HepG2 (cell line): ENCODE data around the gene FAF1. TPM values are rescaled to one million over a fixed set of nuclear protein-coding genes. Genes with fewer than 3 reads are reported as not detected.

Experiments used
- DR1 ChIP-seq: sonication (generic); formaldehyde crosslinking; IDR thresholded peaks from 2 replicates; pipeline ENCODE4 v1.8.0; 2021; ENCODE audit warnings: mild to moderate bottlenecking, missing genetic modification reagents, inconsistent platforms
- EEA1 ChIP-seq: sonication (generic); formaldehyde crosslinking; IDR thresholded peaks from 2 replicates; pipeline ENCODE4 v1.5.1; 2020; ENCODE audit warnings: mild to moderate bottlenecking, missing genetic modification reagents, borderline replicate concordance
- EED ChIP-seq: sonication (generic); formaldehyde crosslinking; IDR thresholded peaks from 2 replicates; pipeline ENCODE4 v1.5.0; 2020; ENCODE audit warnings: mild to moderate bottlenecking, missing genetic modification reagents
- GATAD1 ChIP-seq: IDR thresholded peaks from 2 replicates; pipeline ENCODE4 v1.6.1; 2016; ENCODE audit warnings: missing genetic modification reagents, missing compliant biosample characterization
- MBD4 ChIP-seq: IDR thresholded peaks from 2 replicates; pipeline ENCODE4 v1.6.1; 2012; ENCODE audit warnings: low read length, inconsistent platforms, borderline replicate concordance
- PHF8 ChIP-seq: sonication (generic); formaldehyde crosslinking; IDR thresholded peaks from 2 replicates; pipeline ENCODE4 v1.5.0; 2020; ENCODE audit warnings: missing genetic modification reagents
- REPIN1 ChIP-seq: sonication (generic); formaldehyde crosslinking; IDR thresholded peaks from 2 replicates; pipeline ENCODE4 v1.8.0; 2022; ENCODE audit warnings: missing genetic modification reagents, low read depth, mild to moderate bottlenecking, borderline replicate concordance
- TARDBP ChIP-seq: sonication (generic); formaldehyde crosslinking; IDR thresholded peaks from 2 replicates; pipeline ENCODE4 v1.8.0; 2022; ENCODE audit warnings: mild to moderate bottlenecking, missing genetic modification reagents
- ZFP36L1 ChIP-seq: sonication (generic); formaldehyde crosslinking; IDR thresholded peaks from 2 replicates; pipeline ENCODE4 v1.8.0; 2022; ENCODE audit warnings: mild to moderate bottlenecking, missing genetic modification reagents, moderate library complexity
- ZNF333 ChIP-seq: sonication (generic); formaldehyde crosslinking; IDR thresholded peaks from 2 replicates; pipeline ENCODE4 v1.4.0; 2020; ENCODE audit warnings: mild to moderate bottlenecking, missing genetic modification reagents, borderline replicate concordance
- polyA plus RNA-seq, 8 experiments: library from polyadenylated mRNA; depleted of rRNA in 3 of 8; stranded (reverse) in 7 of 8; unstranded in 1 of 8; fragments of >200 nt; fragmentation: Illumina TruSeq in 4 of 8; extraction: Trizol in 4 of 8; gene quantifications; 2 replicates each; pipeline versions ENCODE4 v1.2.1 to v1.2.3, GENCODE V29; 2011 to 2016; ENCODE audit warnings: low read depth in 4 of 8, missing spikeins in 1 of 8, mixed read lengths in 1 of 8; ENCODE audit not compliant: insufficient read depth in 1 of 8
- total RNA-seq, 5 experiments: library from RNA; depleted of rRNA; stranded (reverse); fragments of >200 nt; fragmentation: Illumina TruSeq; extraction: Trizol; gene quantifications; 2 replicates each; pipeline ENCODE4 v1.2.3, GENCODE V29; 2016; ENCODE audit warnings: low read depth in 1 of 5
- TF ChIP-seq, protein P1 (sequence below): sonication (generic); formaldehyde crosslinking; IDR thresholded peaks from 2 replicates; pipeline ENCODE4 v1.9.0; 2021; ENCODE audit warnings: missing genetic modification reagents, mild to moderate bottlenecking, borderline replicate concordance
- TF ChIP-seq, protein P2 (sequence below): sonication (generic); formaldehyde crosslinking; conservative IDR thresholded peaks from 2 replicates; pipeline ENCODE4 v1.8.0; 2022; ENCODE audit warnings: low read depth, missing genetic modification reagents
- TF ChIP-seq, protein P3 (sequence below), 2 experiments: sonication (generic) in 1 of 2; formaldehyde crosslinking in 1 of 2; IDR thresholded peaks; 2 replicates each; pipeline versions ENCODE4 v1.6.1 to v1.9.0; 2014 to 2022; ENCODE audit warnings: antibody characterized with exemption in 1 of 2, borderline replicate concordance in 1 of 2, inconsistent platforms in 1 of 2, low read depth in 1 of 2, missing genetic modification reagents in 1 of 2
- TF ChIP-seq, protein P4 (sequence below): sonication (generic); formaldehyde crosslinking; IDR thresholded peaks from 2 replicates; pipeline ENCODE4 v1.4.0; 2020; ENCODE audit warnings: mild to moderate bottlenecking, missing genetic modification reagents

Gene FAF1
- total and polyA plus RNA-seq, 2 of the 13 experiments (the other 11 are each of a cell fraction or from before 2014, with no cell fraction given), result 19.4 to 63.3 TPM

DNA sequence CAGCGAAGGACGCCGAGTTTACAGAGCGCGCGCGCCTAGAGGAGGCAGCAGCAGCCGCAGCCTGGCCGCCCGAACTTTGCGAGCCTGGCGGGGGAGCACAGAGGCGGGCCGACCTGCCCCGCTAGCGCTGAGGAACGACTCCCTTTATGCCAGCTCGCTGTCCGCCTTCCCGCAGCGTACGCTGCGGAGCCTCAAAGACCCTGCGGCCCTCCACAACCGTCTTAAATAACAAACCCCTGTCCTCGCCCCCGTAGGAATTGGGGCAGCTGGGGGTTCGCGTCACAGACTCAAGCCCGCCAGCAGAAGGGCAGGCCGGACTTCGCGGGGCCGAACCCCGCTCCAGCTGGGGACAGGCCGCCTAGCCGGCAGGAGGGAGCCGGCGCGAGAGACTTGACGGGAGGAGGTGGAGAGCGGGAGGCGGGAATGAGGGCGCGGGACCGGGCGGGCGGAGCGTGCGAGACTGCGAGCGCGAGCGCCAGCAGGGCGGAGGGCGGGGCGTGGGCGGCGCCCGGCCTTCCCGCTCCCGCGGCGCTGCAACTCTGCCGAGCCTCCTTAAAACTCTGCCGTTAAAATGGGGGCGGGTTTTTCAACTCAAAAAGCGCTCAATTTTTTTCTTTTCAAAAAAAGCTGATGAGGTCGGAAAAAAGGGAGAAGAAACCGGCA lies 8.2 kb upstream of the FAF1 start (continued):
- TF ChIP-seq ZNF333, result no peak
- TF ChIP-seq, protein P1, sequence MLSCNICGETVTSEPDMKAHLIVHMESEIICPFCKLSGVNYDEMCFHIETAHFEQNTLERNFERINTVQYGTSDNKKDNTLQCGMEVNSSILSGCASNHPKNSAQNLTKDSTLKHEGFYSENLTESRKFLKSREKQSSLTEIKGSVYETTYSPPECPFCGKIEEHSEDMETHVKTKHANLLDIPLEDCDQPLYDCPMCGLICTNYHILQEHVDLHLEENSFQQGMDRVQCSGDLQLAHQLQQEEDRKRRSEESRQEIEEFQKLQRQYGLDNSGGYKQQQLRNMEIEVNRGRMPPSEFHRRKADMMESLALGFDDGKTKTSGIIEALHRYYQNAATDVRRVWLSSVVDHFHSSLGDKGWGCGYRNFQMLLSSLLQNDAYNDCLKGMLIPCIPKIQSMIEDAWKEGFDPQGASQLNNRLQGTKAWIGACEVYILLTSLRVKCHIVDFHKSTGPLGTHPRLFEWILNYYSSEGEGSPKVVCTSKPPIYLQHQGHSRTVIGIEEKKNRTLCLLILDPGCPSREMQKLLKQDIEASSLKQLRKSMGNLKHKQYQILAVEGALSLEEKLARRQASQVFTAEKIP, result no peak
- TF ChIP-seq EED (CRISPR knock-in tag), result peak; percentile 78; the same call in 1 of the 2 replicates
- peak; percentile 81 for TF ChIP-seq REPIN1 (CRISPR knock-in tag)
- TF ChIP-seq DR1 (CRISPR knock-in tag), result no peak; the same call in 1 of the 2 replicates
- TF ChIP-seq, protein P2, sequence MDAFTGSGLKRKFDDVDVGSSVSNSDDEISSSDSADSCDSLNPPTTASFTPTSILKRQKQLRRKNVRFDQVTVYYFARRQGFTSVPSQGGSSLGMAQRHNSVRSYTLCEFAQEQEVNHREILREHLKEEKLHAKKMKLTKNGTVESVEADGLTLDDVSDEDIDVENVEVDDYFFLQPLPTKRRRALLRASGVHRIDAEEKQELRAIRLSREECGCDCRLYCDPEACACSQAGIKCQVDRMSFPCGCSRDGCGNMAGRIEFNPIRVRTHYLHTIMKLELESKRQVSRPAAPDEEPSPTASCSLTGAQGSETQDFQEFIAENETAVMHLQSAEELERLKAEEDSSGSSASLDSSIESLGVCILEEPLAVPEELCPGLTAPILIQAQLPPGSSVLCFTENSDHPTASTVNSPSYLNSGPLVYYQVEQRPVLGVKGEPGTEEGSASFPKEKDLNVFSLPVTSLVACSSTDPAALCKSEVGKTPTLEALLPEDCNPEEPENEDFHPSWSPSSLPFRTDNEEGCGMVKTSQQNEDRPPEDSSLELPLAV (CRISPR knock-in tag), result no peak
- TF ChIP-seq, protein P3, sequence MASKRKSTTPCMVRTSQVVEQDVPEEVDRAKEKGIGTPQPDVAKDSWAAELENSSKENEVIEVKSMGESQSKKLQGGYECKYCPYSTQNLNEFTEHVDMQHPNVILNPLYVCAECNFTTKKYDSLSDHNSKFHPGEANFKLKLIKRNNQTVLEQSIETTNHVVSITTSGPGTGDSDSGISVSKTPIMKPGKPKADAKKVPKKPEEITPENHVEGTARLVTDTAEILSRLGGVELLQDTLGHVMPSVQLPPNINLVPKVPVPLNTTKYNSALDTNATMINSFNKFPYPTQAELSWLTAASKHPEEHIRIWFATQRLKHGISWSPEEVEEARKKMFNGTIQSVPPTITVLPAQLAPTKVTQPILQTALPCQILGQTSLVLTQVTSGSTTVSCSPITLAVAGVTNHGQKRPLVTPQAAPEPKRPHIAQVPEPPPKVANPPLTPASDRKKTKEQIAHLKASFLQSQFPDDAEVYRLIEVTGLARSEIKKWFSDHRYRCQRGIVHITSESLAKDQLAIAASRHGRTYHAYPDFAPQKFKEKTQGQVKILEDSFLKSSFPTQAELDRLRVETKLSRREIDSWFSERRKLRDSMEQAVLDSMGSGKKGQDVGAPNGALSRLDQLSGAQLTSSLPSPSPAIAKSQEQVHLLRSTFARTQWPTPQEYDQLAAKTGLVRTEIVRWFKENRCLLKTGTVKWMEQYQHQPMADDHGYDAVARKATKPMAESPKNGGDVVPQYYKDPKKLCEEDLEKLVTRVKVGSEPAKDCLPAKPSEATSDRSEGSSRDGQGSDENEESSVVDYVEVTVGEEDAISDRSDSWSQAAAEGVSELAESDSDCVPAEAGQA (IDR thresholded peaks at IDR 0.05; ENCODE audit: low read depth), result no peak
- TF ChIP-seq, protein P3 (CRISPR knock-in tag; IDR thresholded peaks at IDR 0.05; ENCODE audit: borderline replicate concordance), result no peak
- TF ChIP-seq EEA1 (CRISPR knock-in tag), result peak; percentile 78; the same call in 1 of the 2 replicates
- TF ChIP-seq ZFP36L1, result peak; percentile 57; the same call in 1 of the 2 replicates
- peak; percentile 77 for TF ChIP-seq TARDBP
- TF ChIP-seq MBD4, result no peak
- TF ChIP-seq, protein P4, sequence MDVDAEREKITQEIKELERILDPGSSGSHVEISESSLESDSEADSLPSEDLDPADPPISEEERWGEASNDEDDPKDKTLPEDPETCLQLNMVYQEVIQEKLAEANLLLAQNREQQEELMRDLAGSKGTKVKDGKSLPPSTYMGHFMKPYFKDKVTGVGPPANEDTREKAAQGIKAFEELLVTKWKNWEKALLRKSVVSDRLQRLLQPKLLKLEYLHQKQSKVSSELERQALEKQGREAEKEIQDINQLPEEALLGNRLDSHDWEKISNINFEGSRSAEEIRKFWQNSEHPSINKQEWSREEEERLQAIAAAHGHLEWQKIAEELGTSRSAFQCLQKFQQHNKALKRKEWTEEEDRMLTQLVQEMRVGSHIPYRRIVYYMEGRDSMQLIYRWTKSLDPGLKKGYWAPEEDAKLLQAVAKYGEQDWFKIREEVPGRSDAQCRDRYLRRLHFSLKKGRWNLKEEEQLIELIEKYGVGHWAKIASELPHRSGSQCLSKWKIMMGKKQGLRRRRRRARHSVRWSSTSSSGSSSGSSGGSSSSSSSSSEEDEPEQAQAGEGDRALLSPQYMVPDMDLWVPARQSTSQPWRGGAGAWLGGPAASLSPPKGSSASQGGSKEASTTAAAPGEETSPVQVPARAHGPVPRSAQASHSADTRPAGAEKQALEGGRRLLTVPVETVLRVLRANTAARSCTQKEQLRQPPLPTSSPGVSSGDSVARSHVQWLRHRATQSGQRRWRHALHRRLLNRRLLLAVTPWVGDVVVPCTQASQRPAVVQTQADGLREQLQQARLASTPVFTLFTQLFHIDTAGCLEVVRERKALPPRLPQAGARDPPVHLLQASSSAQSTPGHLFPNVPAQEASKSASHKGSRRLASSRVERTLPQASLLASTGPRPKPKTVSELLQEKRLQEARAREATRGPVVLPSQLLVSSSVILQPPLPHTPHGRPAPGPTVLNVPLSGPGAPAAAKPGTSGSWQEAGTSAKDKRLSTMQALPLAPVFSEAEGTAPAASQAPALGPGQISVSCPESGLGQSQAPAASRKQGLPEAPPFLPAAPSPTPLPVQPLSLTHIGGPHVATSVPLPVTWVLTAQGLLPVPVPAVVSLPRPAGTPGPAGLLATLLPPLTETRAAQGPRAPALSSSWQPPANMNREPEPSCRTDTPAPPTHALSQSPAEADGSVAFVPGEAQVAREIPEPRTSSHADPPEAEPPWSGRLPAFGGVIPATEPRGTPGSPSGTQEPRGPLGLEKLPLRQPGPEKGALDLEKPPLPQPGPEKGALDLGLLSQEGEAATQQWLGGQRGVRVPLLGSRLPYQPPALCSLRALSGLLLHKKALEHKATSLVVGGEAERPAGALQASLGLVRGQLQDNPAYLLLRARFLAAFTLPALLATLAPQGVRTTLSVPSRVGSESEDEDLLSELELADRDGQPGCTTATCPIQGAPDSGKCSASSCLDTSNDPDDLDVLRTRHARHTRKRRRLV (CRISPR knock-in tag), result no peak
- TF ChIP-seq GATAD1 (CRISPR knock-in tag), result peak; percentile 53
- TF ChIP-seq PHF8 (CRISPR knock-in tag), result peak; percentile 91
